AG04449 (cell line): ENCODE measurements around the gene TRAPPC3.
A peak's percentile ranks its signal among the peaks of the same experiment; 100 is the strongest.

Experiments
- CTCF ChIA-PET: fragments of 350-600 bp; formaldehyde crosslinking; extraction: SDS; loops from one replicate; lab custom pipeline; 2021; ENCODE audit warnings: antibody characterized with exemption; lab: Yijun Ruan, JAX
- POLR2A ChIA-PET: fragments of 400-600, 350-600 bp; formaldehyde crosslinking; extraction: SDS; loops from one replicate; lab custom pipeline; 2020; ENCODE audit warnings: antibody characterized with exemption, inconsistent platforms; lab: Yijun Ruan, JAX
- DNase-seq: peaks from one replicate; pipeline ENCODE4 v3.0.0-alpha.2; 2010; ENCODE audit warnings: low read depth, low spot score
- H3K4me3 ChIP-seq: 2 replicates; pipeline ENCODE4 v1.5.1; 2011; ENCODE audit warnings: low read depth, mild to moderate bottlenecking, control low read depth, low read length
- TF ChIP-seq, protein P1 (sequence below): IDR thresholded peaks from one replicate; pipeline ENCODE4 v1.5.1; 2011; ENCODE audit warnings: mild to moderate bottlenecking, moderate library complexity, low read length, control low read depth, inconsistent platforms; ENCODE audit not compliant: insufficient read depth; ENCODE audit errors: missing control alignments

TRAPPC3 gene

DNA sequence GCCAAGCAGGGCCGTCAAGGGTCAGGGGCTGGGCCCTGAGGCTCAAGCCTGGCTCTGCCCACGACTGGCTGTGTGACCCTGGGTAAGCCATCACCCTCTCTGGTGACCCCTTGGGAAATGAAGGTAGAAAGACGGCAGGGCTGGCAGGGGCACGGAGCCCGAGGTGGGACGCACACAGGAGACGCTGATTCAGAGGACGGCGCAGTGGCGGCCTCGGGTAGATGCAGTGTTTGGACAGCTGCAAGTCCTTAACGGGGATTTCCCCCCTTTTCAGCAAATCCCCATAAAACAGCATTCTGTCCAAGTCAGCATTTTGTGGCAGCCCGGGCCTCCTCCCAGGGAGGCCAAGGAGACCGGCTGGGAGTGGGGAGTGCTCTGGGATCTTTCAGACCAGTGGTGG lies 41.0 kb downstream of the TRAPPC3 start:
- ChIA-PET POLR2A (interaction anchor here (1.1 kb wide), 1 partner anchor 48 kb away, joined by 5 read pairs; no protein-coding TSS in a partner anchor), CTCF (interaction anchor here (1.3 to 18.7 kb wide), 5 partner anchors 8 to 41 kb away, joined by 4 to 453 read pairs (median 16); partner anchors contain the start of gene TRAPPC3)
- H3K4me3 ChIP-seq: no peak overlapping the region
- TF ChIP-seq, protein P1, sequence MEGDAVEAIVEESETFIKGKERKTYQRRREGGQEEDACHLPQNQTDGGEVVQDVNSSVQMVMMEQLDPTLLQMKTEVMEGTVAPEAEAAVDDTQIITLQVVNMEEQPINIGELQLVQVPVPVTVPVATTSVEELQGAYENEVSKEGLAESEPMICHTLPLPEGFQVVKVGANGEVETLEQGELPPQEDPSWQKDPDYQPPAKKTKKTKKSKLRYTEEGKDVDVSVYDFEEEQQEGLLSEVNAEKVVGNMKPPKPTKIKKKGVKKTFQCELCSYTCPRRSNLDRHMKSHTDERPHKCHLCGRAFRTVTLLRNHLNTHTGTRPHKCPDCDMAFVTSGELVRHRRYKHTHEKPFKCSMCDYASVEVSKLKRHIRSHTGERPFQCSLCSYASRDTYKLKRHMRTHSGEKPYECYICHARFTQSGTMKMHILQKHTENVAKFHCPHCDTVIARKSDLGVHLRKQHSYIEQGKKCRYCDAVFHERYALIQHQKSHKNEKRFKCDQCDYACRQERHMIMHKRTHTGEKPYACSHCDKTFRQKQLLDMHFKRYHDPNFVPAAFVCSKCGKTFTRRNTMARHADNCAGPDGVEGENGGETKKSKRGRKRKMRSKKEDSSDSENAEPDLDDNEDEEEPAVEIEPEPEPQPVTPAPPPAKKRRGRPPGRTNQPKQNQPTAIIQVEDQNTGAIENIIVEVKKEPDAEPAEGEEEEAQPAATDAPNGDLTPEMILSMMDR: no peak
- DNase-seq: peak; percentile 73

DNA sequence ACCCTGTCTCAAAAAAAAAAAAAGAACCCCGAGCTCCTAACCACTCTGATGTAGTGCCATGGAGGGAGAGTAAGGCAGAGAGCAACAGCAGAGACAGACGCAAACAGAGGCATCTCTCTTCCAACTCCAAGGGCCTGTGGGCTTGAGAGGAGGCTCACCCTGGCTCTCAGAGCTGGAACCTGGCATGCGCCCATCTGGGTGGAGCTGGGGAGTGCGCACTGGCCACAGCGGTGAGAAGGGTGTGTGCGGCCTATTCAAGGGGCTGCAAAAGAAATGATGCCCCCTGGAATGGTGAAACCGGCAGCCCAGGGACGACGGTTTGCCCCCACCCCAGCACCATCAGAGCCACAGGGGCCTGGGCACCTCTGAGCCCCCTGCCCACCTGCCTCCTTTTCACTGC lies 41.9 kb downstream of the TRAPPC3 start:
- POLR2A ChIA-PET: interaction anchor here (2.2 kb wide), 1 partner anchor 26 kb away, joined by 8 read pairs; no protein-coding TSS in a partner anchor
- H3K4me3 ChIP-seq: no peak overlapping the region
- CTCF ChIA-PET: interaction anchor here (0.8 to 18.7 kb wide), 6 partner anchors 9 to 54 kb away, joined by 3 to 453 read pairs (median 12); partner anchors contain the start of gene TRAPPC3
- no peak for DNase-seq
- TF ChIP-seq, protein P1: no peak

DNA sequence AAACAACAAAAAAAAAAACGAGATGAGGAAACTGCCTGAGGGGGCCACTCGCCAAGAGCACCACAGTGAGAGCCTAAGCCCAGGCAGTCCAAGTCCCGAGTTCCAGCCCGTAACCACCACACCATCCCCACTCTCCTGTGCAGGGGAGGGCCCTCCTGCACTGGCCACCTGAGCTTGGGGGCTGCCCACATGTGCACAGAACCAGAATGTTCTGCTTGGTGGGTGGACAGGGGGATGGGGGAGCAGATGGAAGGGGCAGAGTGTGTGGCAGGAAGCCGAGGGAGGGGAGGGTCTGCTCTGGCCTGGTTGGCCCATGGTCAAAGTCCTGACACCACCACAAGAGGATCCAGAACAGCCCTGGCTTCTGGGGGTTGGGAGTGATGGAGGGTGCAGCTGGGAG lies 43.0 kb downstream of the TRAPPC3 start:
- TF ChIP-seq, protein P1: no peak
- POLR2A ChIA-PET: interaction anchor here (0.5 to 2.2 kb wide), 2 partner anchors 27 to 40 kb away, joined by 5 to 8 read pairs; no protein-coding TSS in a partner anchor
- H3K4me3 ChIP-seq: no peak overlapping the region
- CTCF ChIA-PET: interaction anchor here (0.8 to 18.7 kb wide), 8 partner anchors 9 to 82 kb away, joined by 3 to 453 read pairs (median 5); partner anchors contain the start of gene TRAPPC3
- DNase-seq: no peak

DNA sequence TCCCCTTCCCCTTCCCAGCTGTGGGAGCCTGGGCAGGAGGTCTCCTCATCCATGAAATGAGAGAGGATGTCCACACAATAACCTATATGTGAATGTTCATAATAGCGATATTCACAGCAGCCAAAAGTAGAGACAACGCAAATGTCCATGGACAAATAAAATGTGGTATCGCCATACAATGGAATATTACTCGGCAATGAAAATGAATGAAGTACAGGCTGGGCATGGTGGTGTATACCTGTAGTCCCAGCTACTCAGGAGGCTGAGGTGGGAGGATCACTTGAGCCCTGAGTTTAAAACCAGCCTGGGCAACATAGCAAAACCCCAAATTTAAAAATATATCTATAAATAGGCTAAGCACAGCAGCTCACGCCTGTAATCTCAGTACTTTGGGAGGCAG lies 47.7 kb downstream of the TRAPPC3 start:
- H3K4me3 ChIP-seq: no peak overlapping the region
- ChIA-PET CTCF (interaction anchor here (1.0 to 18.7 kb wide), 9 partner anchors 9 to 185 kb away, joined by 3 to 453 read pairs (median 33); partner anchors contain the start of gene TRAPPC3), POLR2A (no interaction called here)
- TF ChIP-seq, protein P1: no peak
- no peak for DNase-seq

DNA sequence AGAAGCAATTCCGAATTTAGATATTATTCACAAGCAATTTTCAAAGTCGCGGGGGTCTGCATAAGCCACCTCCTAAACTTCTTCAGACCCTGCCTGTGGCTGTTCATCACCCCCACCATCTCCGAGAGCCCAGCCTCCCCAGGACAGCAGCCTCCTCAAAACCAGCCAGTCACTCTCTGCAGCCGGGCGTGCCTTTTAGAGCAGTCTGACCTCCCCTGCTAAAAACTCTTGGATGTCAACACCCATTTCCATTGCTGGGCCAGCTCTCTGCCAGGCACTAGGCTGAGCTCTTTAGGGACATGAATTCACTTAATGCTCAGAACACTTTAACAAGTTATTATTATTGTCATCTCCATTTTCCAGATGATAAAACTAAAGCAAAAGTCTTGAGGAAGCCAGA lies 48.9 kb downstream of the TRAPPC3 start:
- ChIA-PET CTCF (interaction anchor here (0.7 to 18.7 kb wide), 30 partner anchors 8 to 321 kb away, joined by 3 to 453 read pairs (median 5); partner anchors contain the start of genes EVA1B, SH3D21 and TRAPPC3), POLR2A (no interaction called here)
- TF ChIP-seq, protein P1: no peak
- H3K4me3 ChIP-seq: no peak overlapping the region
- no peak for DNase-seq

DNA sequence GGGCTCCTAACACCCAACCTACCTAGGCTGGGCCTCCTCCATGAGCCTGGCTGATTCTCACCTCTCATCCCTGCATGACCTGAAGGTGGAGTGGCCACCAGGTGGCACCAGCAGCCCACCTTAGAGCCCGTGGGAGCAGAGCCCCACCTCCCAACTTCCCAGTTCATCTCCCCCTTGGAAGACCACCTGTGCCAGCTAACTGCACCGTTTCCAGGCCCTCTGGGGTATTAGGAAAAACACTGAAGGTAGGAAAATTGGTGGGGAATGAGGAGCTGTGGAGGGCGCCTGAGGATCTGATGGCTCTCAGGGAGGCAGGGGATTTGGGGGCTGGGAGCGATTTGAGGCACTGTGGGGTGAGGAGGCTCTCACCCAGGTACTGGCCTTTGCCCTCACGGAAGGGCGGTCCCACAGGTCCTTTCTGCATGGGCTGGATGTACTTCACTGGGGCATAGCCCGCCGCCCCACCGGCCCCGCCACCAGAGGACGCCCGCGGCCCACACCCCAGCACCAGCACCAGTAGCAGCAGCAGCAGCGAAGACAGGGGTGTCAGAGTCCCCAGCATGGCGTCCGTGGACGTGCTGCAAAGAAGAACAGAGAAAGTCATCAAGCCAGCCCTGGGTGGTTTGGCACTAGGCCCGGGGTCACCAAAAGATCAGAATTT lies 49.5 kb downstream of the TRAPPC3 start:
- ChIA-PET POLR2A (no interaction called here), CTCF (interaction anchor here (0.7 to 18.7 kb wide), 31 partner anchors 9 to 322 kb away, joined by 3 to 453 read pairs (median 5); partner anchors contain the start of genes EVA1B, SH3D21 and TRAPPC3)
- DNase-seq: no peak
- H3K4me3 ChIP-seq: no peak overlapping the region
- TF ChIP-seq, protein P1: peak; percentile 91
